GM21576 (cell line): ENCODE measurements around the gene ZBTB7B.
A peak's percentile ranks its signal among the peaks of the same experiment; 100 is the strongest.

ENCODE experiments used
- ATAC-seq: cut with Tn5 transposase; IDR thresholded peaks from one replicate; pipeline ENCODE4 v1.9.1; 2021; ENCODE audit warnings: mild to moderate bottlenecking, moderate library complexity; ENCODE audit not compliant: unreplicated experiment

ZBTB7B gene

DNA sequence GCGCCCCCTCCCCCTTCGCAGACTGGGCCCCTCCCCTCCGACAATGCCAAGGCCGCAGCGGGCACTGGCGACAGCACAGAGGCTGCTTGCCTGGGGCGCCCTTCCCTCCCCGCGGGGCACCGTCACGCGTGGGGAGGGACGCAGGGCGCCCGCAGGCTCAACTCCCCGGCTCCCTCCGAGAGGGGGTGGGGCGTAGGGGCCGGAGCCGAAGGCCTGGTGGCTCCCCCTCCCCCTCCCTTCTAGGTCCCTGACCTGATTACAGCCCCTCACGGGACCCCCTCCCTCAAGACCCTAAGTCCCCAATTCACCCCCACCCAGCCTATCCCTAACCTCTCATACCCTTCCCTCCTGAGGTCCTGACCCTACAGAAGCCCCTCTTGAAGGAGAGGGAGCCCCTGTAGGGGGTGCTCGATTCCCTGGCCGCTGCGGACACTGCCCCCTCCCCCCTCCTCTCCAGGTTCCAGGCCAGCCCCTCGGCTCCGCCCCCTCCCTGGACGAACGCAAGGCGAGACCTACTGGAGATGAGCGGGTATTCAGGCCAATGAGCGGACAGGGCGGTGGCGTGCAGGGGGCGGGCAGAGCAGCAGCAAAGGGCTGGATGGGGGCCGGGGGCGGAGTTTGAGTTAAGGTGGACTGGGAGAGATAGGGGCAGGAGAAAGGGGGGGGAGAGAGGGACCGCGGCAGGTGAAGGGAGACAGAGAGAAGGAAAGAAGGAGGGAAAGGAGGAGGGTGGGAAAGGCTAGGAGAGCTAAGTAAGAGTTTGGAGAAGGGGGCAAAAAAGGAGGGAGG, 733 bp upstream of the ZBTB7B start:
- ATAC-seq = peak; percentile 46

- no peak for ATAC-seq
Observed at GRCh38 chr1:155003227-155003765, 694 bp downstream of the ZBTB7B start.

DNA sequence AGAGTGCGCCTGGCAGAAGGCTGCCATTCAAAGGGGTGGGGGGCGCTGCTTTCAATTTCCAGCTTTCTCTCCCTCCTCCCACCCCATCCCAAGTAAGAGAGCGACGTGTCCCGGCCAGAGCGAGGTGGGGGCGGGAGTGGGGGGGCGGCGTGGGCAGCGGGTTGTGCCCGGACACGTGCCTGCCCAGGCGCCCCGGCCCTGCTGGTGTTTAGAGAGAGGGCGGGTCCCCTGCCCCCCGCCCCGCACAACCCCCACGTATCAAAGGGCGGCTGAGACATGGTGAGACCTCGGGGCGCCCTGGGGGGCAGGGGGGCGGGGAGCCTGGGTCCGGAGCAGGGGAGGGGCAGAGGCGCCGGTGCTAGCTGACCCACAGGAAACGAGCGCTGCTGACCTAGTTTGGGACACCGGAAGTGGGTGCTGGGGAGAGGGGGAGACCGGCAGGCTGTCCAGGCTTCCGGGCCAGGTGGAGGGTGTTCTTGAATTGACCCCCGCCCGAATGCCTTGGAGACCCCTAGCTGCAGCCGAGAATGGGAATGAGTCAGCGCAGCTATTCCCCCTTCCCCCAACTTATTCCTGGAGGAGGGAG, 1.3 kb downstream of the ZBTB7B start:
- ATAC-seq = no peak

DNA sequence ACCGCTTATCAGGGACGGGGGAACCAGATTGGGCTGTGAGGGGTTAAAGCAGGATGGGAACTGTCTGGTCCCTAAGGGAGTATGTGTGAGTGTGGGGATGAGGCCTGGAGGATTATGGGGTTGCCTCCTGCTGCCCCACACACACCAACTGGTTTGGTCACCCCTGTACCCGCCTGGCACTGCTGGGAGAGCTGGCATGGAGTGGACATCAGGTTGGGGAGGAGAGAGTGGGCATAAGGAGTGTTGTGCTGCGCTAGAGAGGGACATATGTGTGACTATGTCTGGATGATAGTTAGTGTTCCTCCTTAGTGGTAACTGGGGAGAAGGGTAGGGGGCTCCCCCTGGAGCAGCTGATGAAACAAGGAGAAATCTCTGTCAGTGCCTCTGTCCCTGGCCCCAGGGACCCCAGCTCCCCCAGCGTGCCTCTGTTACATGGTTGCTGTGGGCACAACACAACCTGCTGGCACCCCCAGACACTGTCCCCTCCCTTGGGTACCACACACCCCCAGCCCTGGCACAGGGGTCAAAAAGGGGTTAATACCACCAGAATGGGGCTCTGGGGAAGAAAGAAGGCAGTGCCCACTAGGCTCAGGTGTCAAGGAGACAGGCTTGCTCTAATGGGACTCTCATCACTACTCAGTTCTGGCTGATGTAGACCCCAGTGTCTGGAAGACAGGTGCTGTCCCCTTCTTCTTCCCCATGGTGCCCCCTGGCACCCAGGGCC, 1.9 kb downstream of the ZBTB7B start:
- ATAC-seq = no peak

GRCh38 chr1:155005076-155006011, 2.7 kb downstream of the ZBTB7B start:
- ATAC-seq = no peak

DNA sequence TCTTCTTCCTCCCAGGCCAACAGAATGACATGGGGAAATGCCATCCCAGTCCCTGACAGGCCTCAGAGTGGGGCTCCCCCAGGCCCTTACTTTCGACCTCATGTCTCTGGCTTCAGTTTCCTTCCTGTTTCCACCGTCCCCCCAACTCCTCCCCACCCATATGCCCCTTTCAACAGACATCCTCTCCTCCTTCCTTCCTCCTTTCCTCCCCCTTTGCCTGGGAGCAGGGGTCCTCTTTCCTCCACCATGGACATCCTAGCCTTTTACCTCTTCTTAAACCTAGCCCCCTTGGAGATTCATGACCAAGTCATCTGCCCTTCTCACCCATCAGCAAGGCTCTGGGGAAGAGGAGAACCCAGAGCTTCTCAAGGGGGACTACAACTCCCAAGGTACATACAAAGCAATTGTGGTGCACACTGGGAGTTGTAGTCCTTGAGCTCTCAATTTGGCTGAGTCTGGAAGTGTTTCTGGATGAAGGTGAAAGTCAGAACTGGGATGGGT, 4.0 kb downstream of the ZBTB7B start:
- no peak for ATAC-seq

DNA sequence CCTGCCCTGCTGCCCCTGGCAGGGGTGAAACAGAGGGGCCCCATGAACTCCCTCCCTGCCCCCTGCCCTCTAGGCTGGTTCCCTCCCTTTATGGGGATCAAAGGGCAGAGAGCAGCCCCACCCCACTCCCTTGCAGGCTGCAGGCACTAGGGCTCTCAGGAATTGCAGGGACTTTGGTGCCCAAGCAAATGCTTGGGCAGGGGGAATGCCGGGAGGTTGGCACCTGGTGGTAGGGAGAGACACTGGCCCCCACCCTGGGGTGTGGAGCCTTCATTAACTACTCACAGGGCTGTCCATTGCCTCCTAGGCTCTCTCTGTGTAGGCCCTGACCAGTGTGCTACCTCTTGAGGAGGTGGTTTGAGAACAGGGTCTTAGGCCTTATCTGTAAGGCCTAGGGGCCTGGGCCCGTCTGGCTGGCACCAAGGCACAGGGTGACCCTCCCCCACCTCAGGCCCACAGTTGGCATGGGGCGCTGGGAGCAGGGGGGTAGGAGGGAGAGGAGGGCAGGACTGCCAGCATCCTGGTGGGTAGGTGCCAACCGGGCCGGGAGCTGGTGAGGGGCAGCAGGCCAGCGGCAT, 4.7 kb downstream of the ZBTB7B start:
- no peak for ATAC-seq

- ATAC-seq = no peak
Observed at GRCh38 chr1:155008015-155008941, 5.7 kb downstream of the ZBTB7B start.

DNA sequence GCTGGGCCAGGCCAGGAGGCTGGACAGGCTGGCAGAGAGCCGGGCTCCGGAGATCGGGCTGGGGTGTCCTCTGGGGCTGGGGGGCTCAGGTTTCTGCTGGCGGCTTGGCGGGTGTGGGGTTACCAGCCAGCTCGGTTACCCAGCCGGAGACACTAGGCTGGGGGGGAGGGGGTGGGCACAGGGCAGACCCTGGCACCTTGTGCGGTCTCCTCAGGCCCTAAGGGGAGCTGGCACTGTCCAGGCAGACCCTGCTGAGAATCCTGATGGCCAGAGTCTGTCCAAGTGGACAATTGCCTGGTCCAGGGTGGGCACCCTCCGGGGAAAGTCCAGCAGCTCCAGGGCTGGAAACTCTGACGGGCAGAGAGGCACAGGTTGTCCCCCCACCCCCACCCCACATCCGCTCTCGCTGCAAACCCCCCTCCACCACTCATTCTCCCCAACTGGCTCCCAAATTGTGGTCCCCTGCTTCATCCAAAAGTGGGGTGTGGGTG, 6.7 kb downstream of the ZBTB7B start:
- no peak for ATAC-seq

DNA sequence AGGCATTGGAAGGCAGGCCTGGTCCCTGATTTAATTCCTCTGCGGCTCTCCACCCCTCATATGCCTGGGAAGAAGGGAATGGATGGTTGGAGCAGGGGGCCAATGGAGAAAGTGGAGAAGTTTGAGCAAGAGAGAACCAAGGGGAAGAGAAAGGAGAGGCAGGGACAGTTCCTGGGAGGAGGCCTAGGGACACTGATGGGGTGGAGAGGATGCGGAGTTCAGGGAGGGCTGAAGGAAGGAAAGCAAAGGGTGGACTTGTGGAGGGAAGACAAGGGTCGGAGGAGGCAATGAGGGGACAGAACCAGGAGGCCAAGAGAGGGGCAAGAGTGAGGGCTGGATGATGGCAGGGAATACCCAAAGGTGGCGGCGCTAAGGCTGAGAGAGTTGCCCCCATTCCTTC, 7.1 kb downstream of the ZBTB7B start:
- no peak for ATAC-seq

GRCh38 chr1:155010211-155010918, 7.8 kb downstream of the ZBTB7B start:
- no peak for ATAC-seq

DNA sequence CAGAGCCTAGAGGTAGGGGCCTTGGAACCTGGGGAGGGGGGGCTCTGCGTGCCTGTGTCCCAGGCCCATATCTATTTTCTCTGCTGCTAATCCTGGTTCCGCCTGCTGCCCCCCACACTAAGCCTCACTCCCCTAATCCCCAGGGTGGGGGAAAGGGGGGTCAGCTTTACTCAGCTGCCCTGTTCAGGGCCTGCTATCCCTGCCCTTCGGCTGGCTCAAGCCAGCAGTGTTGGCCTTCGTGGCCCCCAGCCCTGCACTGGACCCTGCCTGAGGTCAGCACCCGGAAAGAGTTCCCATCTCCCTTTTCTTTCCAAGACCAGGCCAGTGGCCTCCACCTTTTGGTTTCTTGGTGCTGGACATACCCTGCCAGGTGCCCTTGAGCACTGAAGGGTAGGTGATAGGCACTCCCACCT, 8.4 kb downstream of the ZBTB7B start:
- no peak for ATAC-seq

- ATAC-seq = no peak
Observed at GRCh38 chr1:155011437-155012025, 8.9 kb downstream of the ZBTB7B start.

DNA sequence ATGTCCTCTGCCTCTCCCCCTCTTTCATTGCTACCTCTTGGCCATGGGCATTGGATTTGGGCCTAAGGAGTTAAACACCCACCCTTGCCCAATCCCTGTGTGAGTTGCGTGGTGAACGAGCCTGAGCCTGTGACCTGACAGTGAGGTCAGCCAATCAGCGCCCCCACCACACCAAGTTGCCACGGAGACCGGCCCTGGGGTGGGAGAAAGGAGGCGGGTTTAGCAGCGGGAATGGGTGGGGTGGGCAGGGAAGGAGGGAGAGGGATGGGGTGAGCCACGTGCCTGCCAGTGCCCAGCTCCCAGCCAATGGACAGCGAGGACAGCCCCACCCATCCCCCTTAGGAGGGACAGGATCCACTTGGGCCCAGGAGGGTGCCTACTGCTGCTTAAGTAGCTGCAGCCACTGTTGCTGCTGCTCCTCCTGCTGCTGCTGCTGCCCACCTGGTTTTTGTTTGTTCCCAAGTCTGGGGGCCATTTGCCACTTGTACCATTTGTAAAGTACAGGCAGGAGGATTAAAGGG, 9.5 kb downstream of the ZBTB7B start:
- ATAC-seq = no peak

GRCh38 chr1:155012776-155013602, 10.4 kb downstream of the ZBTB7B start:
- no peak for ATAC-seq

DNA sequence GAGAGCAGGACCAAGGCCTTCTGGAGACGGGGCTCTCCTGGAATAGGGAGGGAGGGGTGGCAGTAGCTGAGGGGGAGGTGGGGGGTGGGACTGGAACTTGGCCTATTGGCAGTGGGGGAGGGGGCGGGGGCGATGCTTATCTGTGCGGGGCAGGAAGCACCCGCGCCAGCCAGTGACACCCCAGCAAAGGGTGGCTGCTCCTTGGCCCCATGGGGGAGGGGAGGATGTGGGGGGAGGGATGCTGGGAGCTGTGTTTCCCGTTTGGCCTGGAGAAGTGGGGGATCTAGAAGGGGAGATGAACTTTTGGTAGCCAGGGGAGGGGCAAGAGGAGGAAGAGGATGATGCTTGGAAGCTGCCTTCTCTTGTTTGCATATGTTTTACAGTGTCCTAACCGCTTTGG, 11.0 kb downstream of the ZBTB7B start:
- no peak for ATAC-seq
